Calu3 (cell line): ENCODE results near the gene GBF1. TPM values are rescaled to one million over a fixed set of nuclear protein-coding genes. Genes with fewer than 3 reads are reported as not detected.

Experiments used
- BruUV-seq: library from RNA; stranded (reverse); fragments of 400-500 nt; replicated peaks from 2 replicates; lab custom pipeline; 2021; lab: Mats Ljungman, UMichigan
- CTCF ChIA-PET: fragments of 300-600 bp; sonication (Branson Sonifier 250); formaldehyde crosslinking; loops from one replicate; lab custom pipeline; 2022; ENCODE audit warnings: antibody characterized with exemption; lab: Charles Lee
- DNase-seq: peaks from one replicate; pipeline ENCODE4 v3.0.0; 2022
- H3K27ac Mint-ChIP-seq: one replicate; pipeline ENCODE4 v1.8.0; 2022; ENCODE audit warnings: mixed read lengths; ENCODE audit not compliant: unreplicated experiment
- H3K27me3 Mint-ChIP-seq: one replicate; pipeline ENCODE4 v1.8.0; 2022; ENCODE audit warnings: mixed read lengths; ENCODE audit not compliant: unreplicated experiment
- H3K36me3 Mint-ChIP-seq: one replicate; pipeline ENCODE4 v1.8.0; 2022; ENCODE audit warnings: mild to moderate bottlenecking, moderate library complexity, mixed read lengths; ENCODE audit not compliant: insufficient read depth, unreplicated experiment
- H3K4me1 Mint-ChIP-seq: one replicate; pipeline ENCODE4 v1.8.0; 2022; ENCODE audit warnings: mild to moderate bottlenecking, low read depth, mixed read lengths; ENCODE audit not compliant: unreplicated experiment
- H3K4me3 Mint-ChIP-seq: one replicate; pipeline ENCODE4 v1.8.0; 2022; ENCODE audit warnings: mild to moderate bottlenecking, low read depth, moderate library complexity, mixed read lengths; ENCODE audit not compliant: unreplicated experiment
- H3K9me3 Mint-ChIP-seq: one replicate; pipeline ENCODE4 v1.8.0; 2022; ENCODE audit warnings: low read depth, mixed read lengths; ENCODE audit not compliant: unreplicated experiment
- intact Hi-C: fragments of 100-400 bp; cut with micrococcal nuclease; formaldehyde crosslinking; loops from one replicate; pipeline ENCODE4 v1.10.0; 2022; ENCODE audit not compliant: unreplicated experiment
- total RNA-seq: library from RNA; stranded (reverse); gene quantifications from 2 replicates; pipeline ENCODE4 v1.2.3, GENCODE V29; 2022
- TF ChIP-seq, protein P1 (sequence below): fragments of 200-600 bp; IDR thresholded peaks from one replicate; pipeline ENCODE4 v1.8.0; 2022; ENCODE audit warnings: antibody characterized with exemption; ENCODE audit not compliant: unreplicated experiment

The GBF1 gene
- total RNA-seq, 1 experiment from 2014 or later: 36.1 TPM

DNA sequence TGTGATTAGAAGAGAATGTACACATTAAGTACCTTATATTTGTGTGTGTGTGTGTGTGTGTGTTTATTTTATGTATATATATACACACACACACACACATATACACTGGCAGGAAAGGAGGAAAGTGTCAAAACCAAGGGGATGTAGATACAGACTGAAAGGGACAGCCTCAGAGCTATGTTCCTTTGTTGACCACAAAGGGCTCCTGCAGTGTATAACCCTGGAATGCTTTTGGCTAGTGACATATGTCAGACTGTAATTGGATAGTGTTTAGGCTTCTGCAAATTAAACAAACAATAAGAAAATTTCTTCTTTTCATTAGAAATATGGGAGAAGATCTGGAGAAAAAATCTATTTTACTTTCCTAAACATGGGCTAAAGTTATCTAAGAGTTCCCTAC lies 15.9 kb downstream of the GBF1 start:
- TF ChIP-seq, protein P1, sequence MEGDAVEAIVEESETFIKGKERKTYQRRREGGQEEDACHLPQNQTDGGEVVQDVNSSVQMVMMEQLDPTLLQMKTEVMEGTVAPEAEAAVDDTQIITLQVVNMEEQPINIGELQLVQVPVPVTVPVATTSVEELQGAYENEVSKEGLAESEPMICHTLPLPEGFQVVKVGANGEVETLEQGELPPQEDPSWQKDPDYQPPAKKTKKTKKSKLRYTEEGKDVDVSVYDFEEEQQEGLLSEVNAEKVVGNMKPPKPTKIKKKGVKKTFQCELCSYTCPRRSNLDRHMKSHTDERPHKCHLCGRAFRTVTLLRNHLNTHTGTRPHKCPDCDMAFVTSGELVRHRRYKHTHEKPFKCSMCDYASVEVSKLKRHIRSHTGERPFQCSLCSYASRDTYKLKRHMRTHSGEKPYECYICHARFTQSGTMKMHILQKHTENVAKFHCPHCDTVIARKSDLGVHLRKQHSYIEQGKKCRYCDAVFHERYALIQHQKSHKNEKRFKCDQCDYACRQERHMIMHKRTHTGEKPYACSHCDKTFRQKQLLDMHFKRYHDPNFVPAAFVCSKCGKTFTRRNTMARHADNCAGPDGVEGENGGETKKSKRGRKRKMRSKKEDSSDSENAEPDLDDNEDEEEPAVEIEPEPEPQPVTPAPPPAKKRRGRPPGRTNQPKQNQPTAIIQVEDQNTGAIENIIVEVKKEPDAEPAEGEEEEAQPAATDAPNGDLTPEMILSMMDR: no peak
- Mint-ChIP-seq H3K36me3 (no peaks in the 10 kb centered on the region), H3K27ac (no peak overlapping the region), H3K27me3 (no peaks in the 10 kb centered on the region), H3K4me3 (no peak overlapping the region), H3K4me1 (peaks cover 8% of the 10 kb centered on the region), H3K9me3 (no peaks in the 10 kb centered on the region)
- no peak for DNase-seq
- BruUV-seq: no TSS peak
- CTCF ChIA-PET: no interaction called here
- intact Hi-C loops: no loop called here

- H3K4me3 Mint-ChIP-seq: no peak overlapping the region
- H3K4me1 Mint-ChIP-seq: peaks cover 8% of the 10 kb centered on the region
- H3K27ac Mint-ChIP-seq: no peak overlapping the region
- CTCF ChIA-PET: no interaction called here
- TF ChIP-seq, protein P1: no peak
- intact Hi-C loops: no loop called here
- H3K36me3 Mint-ChIP-seq: no peaks in the 10 kb centered on the region
- no peak for DNase-seq
- no peaks in the 10 kb centered on the region for H3K9me3 Mint-ChIP-seq
- BruUV-seq: no TSS peak
- H3K27me3 Mint-ChIP-seq: no peaks in the 10 kb centered on the region
These were observed 16.5 kb downstream of the GBF1 start for GRCh38 chr10:102261842-102262241.

GRCh38 chr10:102262744-102263370 lies 17.5 kb downstream of the GBF1 start:
- TF ChIP-seq, protein P1: no peak
- Mint-ChIP-seq H3K4me1 (peaks cover 8% of the 10 kb centered on the region), H3K36me3 (no peaks in the 10 kb centered on the region), H3K4me3 (no peak overlapping the region), H3K27me3 (no peaks in the 10 kb centered on the region), H3K9me3 (no peaks in the 10 kb centered on the region), H3K27ac (no peak overlapping the region)
- CTCF ChIA-PET: no interaction called here
- no peak for DNase-seq
- BruUV-seq: no TSS peak
- intact Hi-C loops: no loop called here

DNA sequence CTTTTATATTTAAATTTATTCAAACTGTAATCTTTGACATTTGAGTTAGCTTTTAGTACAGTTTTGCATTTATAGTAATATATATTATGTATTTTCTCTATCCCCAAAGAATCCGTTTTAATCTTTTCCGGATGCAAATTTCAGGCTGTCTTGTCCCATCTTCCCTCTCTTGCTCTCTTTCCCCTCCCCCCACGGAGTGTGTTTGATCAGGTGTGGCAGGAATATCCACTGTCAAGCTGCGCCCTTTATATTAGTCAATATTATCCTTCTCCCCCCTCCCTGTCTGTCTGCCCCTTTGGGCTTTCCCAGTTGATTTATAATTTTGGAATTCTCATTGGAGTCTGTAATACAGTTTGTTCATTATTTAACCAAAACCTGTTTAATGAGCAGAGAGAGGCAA lies 19.0 kb downstream of the GBF1 start:
- peaks cover 14% of the 10 kb centered on the region for H3K4me1 Mint-ChIP-seq
- DNase-seq: no peak
- H3K27ac Mint-ChIP-seq: no peak overlapping the region
- H3K36me3 Mint-ChIP-seq: no peaks in the 10 kb centered on the region
- H3K27me3 Mint-ChIP-seq: no peaks in the 10 kb centered on the region
- BruUV-seq: no TSS peak
- intact Hi-C loops: no loop called here
- TF ChIP-seq, protein P1: no peak
- H3K9me3 Mint-ChIP-seq: no peaks in the 10 kb centered on the region
- CTCF ChIA-PET: no interaction called here
- no peak overlapping the region for H3K4me3 Mint-ChIP-seq
